Nephron (organoid): Measurements from ENCODE around the gene IL1RAP.

Experiments used
- H3K27ac Mint-ChIP-seq, 3 experiments: 2 replicates each; pipeline ENCODE4 v1.8.0; 2020; ENCODE audit warnings: mixed read lengths in 3 of 3, mild to moderate bottlenecking in 2 of 3, moderate library complexity in 1 of 3
- H3K27me3 Mint-ChIP-seq: 2 replicates; pipeline ENCODE4 v1.8.0; 2021; ENCODE audit warnings: low read depth, mild to moderate bottlenecking, moderate library complexity, mixed read lengths
- H3K36me3 Mint-ChIP-seq: 2 replicates; pipeline ENCODE4 v1.8.0; 2020; ENCODE audit warnings: low read depth, mixed read lengths
- H3K4me1 Mint-ChIP-seq: 2 replicates; pipeline ENCODE4 v1.8.0; 2020; ENCODE audit warnings: mixed read lengths
- H3K4me3 Mint-ChIP-seq, 3 experiments: 2 replicates each; pipeline ENCODE4 v1.8.0; 2020; ENCODE audit warnings: mild to moderate bottlenecking in 3 of 3, mixed read lengths in 3 of 3, moderate library complexity in 2 of 3
- H3K9me3 Mint-ChIP-seq: 2 replicates; pipeline ENCODE4 v1.8.0; 2020; ENCODE audit warnings: mixed read lengths
- TF ChIP-seq, protein P1 (sequence below), 3 experiments: fragments of 200-600 bp; sonication (generic); IDR thresholded peaks; one replicate each; pipeline ENCODE4 v1.5.0; 2021; ENCODE audit warnings: antibody characterized with exemption in 3 of 3; ENCODE audit not compliant: unreplicated experiment in 3 of 3

The IL1RAP gene

DNA sequence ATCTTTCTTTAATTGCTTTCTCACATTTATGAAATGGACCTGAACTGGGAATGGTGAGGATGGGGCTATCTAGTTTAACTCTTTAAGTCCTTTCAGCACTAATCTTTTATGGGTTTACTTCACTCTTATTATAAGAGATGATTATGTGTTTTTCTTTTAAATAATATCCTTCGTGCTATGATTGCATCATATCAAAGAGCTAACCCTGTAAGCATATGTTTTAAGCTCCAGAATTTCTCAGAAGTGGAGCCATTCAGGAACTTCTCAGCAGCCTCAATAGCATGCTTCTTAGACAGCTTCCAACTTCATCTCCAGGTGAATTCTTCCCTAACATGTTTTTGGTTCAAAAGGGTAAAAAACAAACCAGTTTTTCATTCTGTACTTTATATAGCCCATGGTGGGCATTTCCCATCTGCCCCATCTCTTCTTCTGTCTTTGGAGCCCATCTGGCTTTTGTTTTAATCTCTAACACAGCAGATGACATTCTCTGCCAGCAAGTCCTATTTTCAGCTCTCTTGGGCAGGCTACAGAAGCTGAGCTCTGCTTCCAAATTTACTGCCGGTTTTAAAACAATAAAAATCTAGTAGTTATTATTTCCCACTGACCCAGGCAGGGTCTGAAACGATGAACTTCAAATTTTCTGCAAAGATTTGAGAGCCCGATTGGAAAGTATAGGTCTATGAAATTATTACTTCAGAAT is 26.8 kb upstream of the IL1RAP start:
- Mint-ChIP-seq H3K4me1 (peaks cover 6% of the 10 kb centered on the region), H3K9me3 (no peaks in the 10 kb centered on the region), H3K4me3 (no peak overlapping the region), H3K27me3 (no peaks in the 10 kb centered on the region), H3K36me3 (no peaks in the 10 kb centered on the region), H3K27ac (no peak overlapping the region)
- TF ChIP-seq, protein P1, sequence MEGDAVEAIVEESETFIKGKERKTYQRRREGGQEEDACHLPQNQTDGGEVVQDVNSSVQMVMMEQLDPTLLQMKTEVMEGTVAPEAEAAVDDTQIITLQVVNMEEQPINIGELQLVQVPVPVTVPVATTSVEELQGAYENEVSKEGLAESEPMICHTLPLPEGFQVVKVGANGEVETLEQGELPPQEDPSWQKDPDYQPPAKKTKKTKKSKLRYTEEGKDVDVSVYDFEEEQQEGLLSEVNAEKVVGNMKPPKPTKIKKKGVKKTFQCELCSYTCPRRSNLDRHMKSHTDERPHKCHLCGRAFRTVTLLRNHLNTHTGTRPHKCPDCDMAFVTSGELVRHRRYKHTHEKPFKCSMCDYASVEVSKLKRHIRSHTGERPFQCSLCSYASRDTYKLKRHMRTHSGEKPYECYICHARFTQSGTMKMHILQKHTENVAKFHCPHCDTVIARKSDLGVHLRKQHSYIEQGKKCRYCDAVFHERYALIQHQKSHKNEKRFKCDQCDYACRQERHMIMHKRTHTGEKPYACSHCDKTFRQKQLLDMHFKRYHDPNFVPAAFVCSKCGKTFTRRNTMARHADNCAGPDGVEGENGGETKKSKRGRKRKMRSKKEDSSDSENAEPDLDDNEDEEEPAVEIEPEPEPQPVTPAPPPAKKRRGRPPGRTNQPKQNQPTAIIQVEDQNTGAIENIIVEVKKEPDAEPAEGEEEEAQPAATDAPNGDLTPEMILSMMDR (IDR thresholded peaks at IDR 0.05; ENCODE audit: unreplicated experiment in 3 of 3) = no peak

DNA sequence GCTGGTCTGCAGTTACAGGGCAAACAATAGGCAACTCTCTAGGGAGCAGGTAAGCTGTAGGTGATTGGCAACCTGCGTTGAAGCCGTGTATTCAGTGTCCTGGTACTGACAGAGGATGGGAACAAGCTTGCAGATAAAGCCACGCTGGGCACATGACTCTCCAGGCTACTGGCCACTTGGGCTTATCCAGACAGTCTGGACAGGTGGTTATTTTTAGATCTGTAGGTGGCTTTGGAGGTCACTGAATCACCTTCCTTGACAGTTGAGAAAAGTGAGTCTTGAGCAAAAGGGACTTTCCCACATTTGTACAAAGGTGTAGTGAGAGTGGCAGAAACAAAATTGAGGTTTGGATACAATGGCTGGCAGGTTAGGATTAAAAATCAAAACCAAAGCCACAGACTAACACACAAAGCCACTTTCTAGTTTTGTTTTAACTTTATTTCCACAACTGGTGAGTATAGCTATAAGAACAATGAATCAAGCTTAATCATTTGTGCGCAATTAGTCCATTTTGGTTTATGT is 22.3 kb upstream of the IL1RAP start:
- Mint-ChIP-seq H3K4me1 (peaks cover 6% of the 10 kb centered on the region), H3K27ac (no peak overlapping the region), H3K9me3 (no peaks in the 10 kb centered on the region), H3K27me3 (no peaks in the 10 kb centered on the region), H3K4me3 (no peak overlapping the region), H3K36me3 (no peaks in the 10 kb centered on the region)
- TF ChIP-seq, protein P1 (IDR thresholded peaks at IDR 0.05; ENCODE audit: unreplicated experiment in 3 of 3) = no peak

DNA sequence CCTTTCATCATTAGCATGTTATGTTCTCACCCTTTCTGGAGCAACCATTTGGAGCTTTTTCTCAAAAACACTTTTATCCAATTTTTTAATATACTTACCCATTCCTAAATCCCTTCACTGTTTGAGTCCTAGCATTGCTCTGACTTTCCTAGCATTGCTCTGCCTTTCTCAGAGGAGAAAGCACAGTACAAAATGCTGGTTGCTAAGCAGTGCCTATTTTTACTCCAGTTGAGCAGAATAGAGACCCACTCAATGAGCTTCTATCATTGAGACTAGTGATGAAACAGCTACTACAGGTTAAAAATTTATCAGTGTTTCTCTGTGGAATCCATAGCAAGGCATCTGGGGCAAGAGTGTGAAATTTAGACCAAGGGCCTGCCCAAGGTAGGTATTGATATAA is 21.8 kb upstream of the IL1RAP start:
- Mint-ChIP-seq H3K27ac (no peak overlapping the region), H3K27me3 (no peaks in the 10 kb centered on the region), H3K36me3 (no peaks in the 10 kb centered on the region), H3K4me1 (peaks cover 7% of the 10 kb centered on the region), H3K9me3 (no peaks in the 10 kb centered on the region), H3K4me3 (no peak overlapping the region)
- TF ChIP-seq, protein P1 (IDR thresholded peaks at IDR 0.05; ENCODE audit: unreplicated experiment in 3 of 3) = no peak

DNA sequence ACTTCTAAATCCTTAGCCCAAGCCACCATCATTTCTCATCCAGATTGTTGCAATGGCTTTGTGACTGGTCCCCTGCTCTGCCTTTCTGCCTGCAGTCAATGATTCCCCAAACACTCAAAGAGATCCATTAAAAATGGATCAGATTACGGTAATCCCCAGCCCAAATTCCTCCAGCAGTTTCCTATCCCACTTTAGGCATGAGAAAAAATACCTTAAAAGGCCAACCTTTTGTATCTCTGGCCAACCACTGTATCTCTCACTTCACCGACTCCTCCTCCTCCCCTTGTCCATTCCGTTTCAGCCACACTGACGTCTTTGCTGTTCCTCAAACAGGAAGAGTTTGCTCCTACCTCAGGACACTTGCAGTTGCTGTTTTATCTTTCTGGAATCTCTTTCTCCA is 20.9 kb upstream of the IL1RAP start:
- peaks cover 4% of the 10 kb centered on the region for H3K4me1 Mint-ChIP-seq
- no peak overlapping the region for H3K4me3 Mint-ChIP-seq
- TF ChIP-seq, protein P1 (IDR thresholded peaks at IDR 0.05; ENCODE audit: unreplicated experiment in 3 of 3) = no peak
- no peak overlapping the region for H3K27ac Mint-ChIP-seq
- no peaks in the 10 kb centered on the region for H3K27me3 Mint-ChIP-seq
- no peaks in the 10 kb centered on the region for H3K9me3 Mint-ChIP-seq
- H3K36me3 Mint-ChIP-seq = no peaks in the 10 kb centered on the region

DNA sequence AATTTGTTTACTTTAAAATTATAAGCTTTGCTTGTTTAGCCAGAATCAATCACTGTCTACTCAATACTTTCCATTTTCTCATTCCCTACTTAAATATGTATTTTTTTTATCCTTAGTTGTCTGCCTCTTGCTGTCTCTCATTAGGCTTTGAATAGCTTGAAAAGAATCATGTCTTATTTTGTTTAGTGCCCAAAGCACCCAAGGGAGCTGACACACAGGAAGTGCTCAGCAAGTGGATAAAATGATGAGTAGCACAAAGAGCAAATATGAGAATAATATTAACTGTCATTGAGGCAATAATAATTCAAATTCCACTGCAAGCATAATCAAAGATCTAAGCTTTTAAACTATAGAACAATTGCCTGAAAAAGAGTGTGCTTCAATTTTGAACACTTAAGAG is 19.0 kb upstream of the IL1RAP start:
- TF ChIP-seq, protein P1 (IDR thresholded peaks at IDR 0.05; ENCODE audit: unreplicated experiment in 3 of 3) = no peak
- Mint-ChIP-seq H3K27ac (no peak overlapping the region), H3K27me3 (no peaks in the 10 kb centered on the region), H3K36me3 (no peaks in the 10 kb centered on the region), H3K4me3 (no peak overlapping the region), H3K4me1 (peaks cover 4% of the 10 kb centered on the region), H3K9me3 (no peaks in the 10 kb centered on the region)

DNA sequence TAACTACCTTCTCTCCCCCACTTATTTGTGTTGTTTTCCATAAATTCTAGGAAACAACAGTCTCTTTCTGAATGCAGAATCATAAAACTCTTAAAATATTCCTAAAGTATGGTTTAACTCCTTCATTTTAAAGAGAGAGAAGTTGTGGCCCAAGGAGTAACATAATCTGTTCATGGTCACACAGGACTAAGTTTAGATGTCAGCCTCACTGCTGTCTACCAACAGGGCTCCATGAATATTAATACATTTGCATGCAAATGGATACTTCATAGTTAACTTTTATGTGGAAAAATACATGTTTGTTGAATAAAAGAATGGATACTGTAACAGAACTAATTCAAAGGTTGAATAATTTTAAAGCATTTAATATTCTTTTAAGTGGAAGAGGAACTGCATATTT is 18.5 kb upstream of the IL1RAP start:
- TF ChIP-seq, protein P1 (IDR thresholded peaks at IDR 0.05; ENCODE audit: unreplicated experiment in 3 of 3) = no peak
- Mint-ChIP-seq H3K27ac (no peak overlapping the region), H3K27me3 (no peaks in the 10 kb centered on the region), H3K4me1 (peaks cover 4% of the 10 kb centered on the region), H3K9me3 (no peaks in the 10 kb centered on the region), H3K4me3 (no peak overlapping the region), H3K36me3 (no peaks in the 10 kb centered on the region)
